Esophagus muscularis mucosa (tissue), 4 donors: ENCODE results near the gene SEPTIN2. TPM values are rescaled to one million over a fixed set of nuclear protein-coding genes. Genes with fewer than 3 reads are reported as not detected.

Source experiments
- DNase-seq: peaks from one replicate; pipeline ENCODE4 v3.0.0-alpha.2; 2017; ENCODE audit errors: extremely low spot score
- H3K27ac ChIP-seq, 4 donors: fragments of 200-600 bp; sonication (generic); replicated peaks in 1 of 4; 1 replicate in 3 of 4; 2 replicates in 1 of 4; pipeline ENCODE4 v1.5.1; 2016 to 2019; ENCODE audit warnings: mild to moderate bottlenecking in 1 of 4
- H3K27me3 ChIP-seq, 4 donors: fragments of 200-600 bp; sonication (generic); one replicate each; pipeline versions ENCODE4 v1.5.1 to v1.6.0; 2016 to 2019
- H3K36me3 ChIP-seq, 4 donors: fragments of 200-600 bp; sonication (generic); one replicate each; pipeline ENCODE4 v1.5.1; 2016 to 2019
- H3K4me1 ChIP-seq, 4 donors: fragments of 200-600 bp; sonication (generic); one replicate each; pipeline ENCODE4 v1.5.1; 2016 to 2019
- H3K4me3 ChIP-seq, 4 donors: fragments of 200-600 bp; sonication (generic); 1 replicate in 2 of 4; 2 replicates in 2 of 4; pipeline ENCODE4 v1.5.1; 2016 to 2019; ENCODE audit warnings: mild to moderate bottlenecking in 4 of 4, moderate library complexity in 1 of 4
- H3K9me3 ChIP-seq, 4 donors: fragments of 200-600 bp; sonication (generic); 1 replicate in 3 of 4; 2 replicates in 1 of 4; pipeline ENCODE4 v1.5.1; 2016 to 2019
- CTCF ChIP-seq, 3 experiments: fragments of 200-600 bp in 2 of 3; fragments of 450-650 bp in 1 of 3; sonication (generic) in 2 of 3; IDR thresholded peaks; one replicate each; pipeline ENCODE4 v1.5.1; 2017 to 2019; ENCODE audit warnings: antibody characterized with exemption in 3 of 3, mild to moderate bottlenecking in 2 of 3, moderate library complexity in 1 of 3
- EP300 ChIP-seq: sonication (generic); formaldehyde crosslinking; IDR thresholded peaks from one replicate; pipeline ENCODE4 v1.6.1; 2017; ENCODE audit warnings: antibody characterized with exemption
- POLR2A ChIP-seq: fragments of 450-650 bp; IDR thresholded peaks from one replicate; pipeline ENCODE4 v1.6.1; 2017; ENCODE audit warnings: antibody characterized with exemption, moderate library complexity, mild to moderate bottlenecking, low read depth
- POLR2AphosphoS5 ChIP-seq, 2 donors: sonication (generic); formaldehyde crosslinking; IDR thresholded peaks; one replicate each; pipeline ENCODE4 v1.6.1; 2017; ENCODE audit warnings: antibody characterized with exemption in 2 of 2
- WGBS: methylation state at CpG from one replicate; pipeline ENCODE4 v1.1.5; 2018; 5-methylcytosine and 5-hydroxymethylcytosine counted together
- intact Hi-C: fragments of 100-400 bp; cut with DNase I; formaldehyde crosslinking; loops from one replicate; pipeline ENCODE4 v1.15.1; 2023
- total RNA-seq, 4 donors: library from RNA; depleted of rRNA; stranded (reverse); fragments of >200 nt; gene quantifications; one replicate each; pipeline versions ENCODE4 v1.1.0 to v1.2.1, GENCODE V29; 2016

The SEPTIN2 gene
- total RNA-seq, 4 donors from 2014 or later: 272 to 335 (median 284) TPM

DNA sequence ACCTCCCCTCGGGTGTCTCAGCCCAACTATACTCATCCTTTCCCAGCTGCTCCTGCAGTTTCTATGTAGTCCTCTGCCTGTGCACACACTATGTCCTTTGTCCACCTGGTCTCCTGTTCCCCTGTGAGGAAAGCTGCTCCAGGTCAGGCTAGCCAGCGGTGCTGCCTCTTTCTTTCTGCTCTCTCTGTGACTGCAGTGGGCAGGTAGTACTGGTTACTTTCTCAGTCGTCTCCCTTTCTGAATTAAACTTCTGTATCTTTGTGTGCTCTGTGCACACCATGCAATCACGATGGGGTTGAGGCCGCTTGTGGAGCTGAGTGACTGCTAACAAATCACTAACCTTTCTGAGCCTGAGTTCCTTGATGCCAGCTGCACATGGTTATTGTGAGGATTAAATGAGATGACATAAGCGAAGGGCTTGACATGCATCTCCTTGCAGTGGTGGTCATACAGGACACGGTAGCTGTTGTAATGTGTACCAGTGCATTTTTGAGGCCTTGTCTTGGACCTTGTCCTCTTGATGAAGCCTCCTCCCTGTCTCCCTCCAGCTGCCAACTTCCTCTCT is 43.8 kb downstream of the SEPTIN2 start:
- no peaks in the 10 kb centered on the region for H3K9me3 ChIP-seq
- no peak for DNase-seq
- peaks cover 0 to 3% (median 1%) of the 10 kb centered on the region in 4 donors for H3K36me3 ChIP-seq
- H3K4me1 ChIP-seq: peaks cover 26 to 46% (median 35%) of the 10 kb centered on the region in 4 donors
- H3K4me3 ChIP-seq: no peak overlapping the region
- intact Hi-C loops: loop anchor here (5.0 to 10.0 kb wide), 2 partner anchors 42 to 345 kb away; partner anchors contain the start of genes HDLBP, ING5 and SEPTIN2
- no peaks in the 10 kb centered on the region for H3K27me3 ChIP-seq
- no peak overlapping the region for H3K27ac ChIP-seq
- TF ChIP-seq POLR2A: no peak
- TF ChIP-seq CTCF (IDR thresholded peaks at IDR 0.05): no peak
- no peak for TF ChIP-seq POLR2AphosphoS5 (IDR thresholded peaks at IDR 0.05)
- TF ChIP-seq EP300: no peak
- WGBS: 94% methylated on average over 7 of the region's 7 CpGs

DNA sequence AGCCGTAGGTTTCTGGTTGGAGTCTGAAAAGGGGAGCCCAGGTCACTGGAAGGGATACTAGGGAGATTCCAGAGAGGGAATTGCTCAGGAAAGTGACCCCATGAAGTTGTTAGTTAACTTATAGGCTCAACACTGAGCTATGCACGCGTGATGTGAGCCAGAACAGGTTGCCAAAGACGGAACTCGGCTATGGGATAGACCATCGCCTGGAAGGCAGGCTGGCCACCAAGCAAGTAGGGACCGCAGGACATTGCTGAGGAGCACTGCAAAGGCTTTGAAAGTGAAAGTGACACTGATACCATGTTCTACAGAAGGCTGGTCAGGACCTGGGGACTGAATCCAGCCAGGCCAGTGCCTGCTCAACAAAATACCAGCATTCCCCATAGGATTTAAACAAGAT is 47.7 kb downstream of the SEPTIN2 start:
- no peak for DNase-seq
- WGBS: 93% methylated on average over 7 of the region's 7 CpGs
- H3K4me3 ChIP-seq: no peak overlapping the region
- H3K27me3 ChIP-seq: no peaks in the 10 kb centered on the region
- H3K36me3 ChIP-seq: no peaks in the 10 kb centered on the region
- no peak overlapping the region for H3K27ac ChIP-seq
- H3K4me1 ChIP-seq: peaks cover 4 to 25% (median 14%) of the 10 kb centered on the region in 4 donors
- intact Hi-C loops: no loop called here
- TF ChIP-seq CTCF (IDR thresholded peaks at IDR 0.05) (no peak), POLR2AphosphoS5 (IDR thresholded peaks at IDR 0.05) (no peak), EP300 (no peak), POLR2A (no peak)
- H3K9me3 ChIP-seq: no peaks in the 10 kb centered on the region

- no peak overlapping the region for H3K27ac ChIP-seq
- no peaks in the 10 kb centered on the region for H3K36me3 ChIP-seq
- H3K9me3 ChIP-seq: no peaks in the 10 kb centered on the region
- TF ChIP-seq POLR2AphosphoS5 (IDR thresholded peaks at IDR 0.05) (no peak), EP300 (no peak), CTCF (IDR thresholded peaks at IDR 0.05) (no peak), POLR2A (no peak)
- intact Hi-C loops: no loop called here
- no peak for DNase-seq
- 78% methylated on average over 2 of the region's 2 CpGs for WGBS
- H3K4me3 ChIP-seq: no peak overlapping the region
- H3K4me1 ChIP-seq: peaks cover 0 to 16% (median 9%) of the 10 kb centered on the region in 4 donors
- no peaks in the 10 kb centered on the region for H3K27me3 ChIP-seq
Measured at GRCh38 chr2:241364781-241365180, 49.1 kb downstream of the SEPTIN2 start.

DNA sequence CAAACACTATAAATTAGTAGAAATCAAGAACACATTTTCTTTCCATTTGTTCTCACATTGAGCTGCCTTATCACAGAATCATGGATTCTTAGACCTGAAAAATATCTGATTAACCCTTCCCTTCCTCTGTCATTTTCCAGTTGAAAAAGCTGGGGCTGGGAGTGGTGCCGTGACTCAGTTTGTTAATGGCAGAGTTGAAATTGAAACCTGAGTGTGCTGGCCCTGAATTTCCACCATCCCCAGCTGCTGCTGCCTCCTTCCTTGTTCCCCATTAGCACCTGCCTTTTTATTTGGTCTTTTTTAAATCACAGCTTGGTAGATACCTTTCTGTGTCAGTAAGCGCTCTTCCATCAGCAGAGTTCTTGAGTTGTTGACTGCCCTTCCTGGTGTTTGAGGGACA is 51.0 kb downstream of the SEPTIN2 start:
- TF ChIP-seq CTCF (IDR thresholded peaks at IDR 0.05) (no peak), POLR2A (no peak), POLR2AphosphoS5 (IDR thresholded peaks at IDR 0.05) (no peak), EP300 (no peak)
- 96% methylated on average over 2 of the region's 2 CpGs for WGBS

GRCh38 chr2:241368643-241369042 is 52.9 kb downstream of the SEPTIN2 start:
- 94% methylated on average over 3 of the region's 3 CpGs for WGBS
- H3K27me3 ChIP-seq: no peaks in the 10 kb centered on the region
- no peak for DNase-seq
- no peak overlapping the region for H3K4me3 ChIP-seq
- H3K27ac ChIP-seq: no peak overlapping the region
- peaks cover 0 to 4% (median 2%) of the 10 kb centered on the region in 4 donors for H3K36me3 ChIP-seq
- peaks cover 0 to 18% (median 3%) of the 10 kb centered on the region in 4 donors for H3K4me1 ChIP-seq
- no peak for TF ChIP-seq POLR2A
- TF ChIP-seq POLR2AphosphoS5 (IDR thresholded peaks at IDR 0.05): no peak
- TF ChIP-seq EP300: no peak
- no peak for TF ChIP-seq CTCF (IDR thresholded peaks at IDR 0.05)
- no peaks in the 10 kb centered on the region for H3K9me3 ChIP-seq
- intact Hi-C loops: no loop called here

More for the DNA sequence above, 51.0 kb downstream of the SEPTIN2 start:
- no peak for DNase-seq
- Histone ChIP-seq H3K4me3 (no peak overlapping the region), H3K27me3 (no peaks in the 10 kb centered on the region), H3K27ac (no peak overlapping the region), H3K4me1 (peaks cover 0 to 19% (median 9%) of the 10 kb centered on the region in 4 donors), H3K9me3 (no peaks in the 10 kb centered on the region), H3K36me3 (no peaks in the 10 kb centered on the region)
- intact Hi-C loops: no loop called here
